NCI-H524 treated with DMSO at 0.1 percent for 48 hours (cell line): ENCODE data around the gene MB21D2.
A peak's percentile ranks its signal among the peaks of the same experiment; 100 is the strongest.

Experiments
- DNase-seq: peaks from one replicate; lab custom pipeline; 2025; lab: John Stamatoyannopoulos, UW

Gene MB21D2

DNA sequence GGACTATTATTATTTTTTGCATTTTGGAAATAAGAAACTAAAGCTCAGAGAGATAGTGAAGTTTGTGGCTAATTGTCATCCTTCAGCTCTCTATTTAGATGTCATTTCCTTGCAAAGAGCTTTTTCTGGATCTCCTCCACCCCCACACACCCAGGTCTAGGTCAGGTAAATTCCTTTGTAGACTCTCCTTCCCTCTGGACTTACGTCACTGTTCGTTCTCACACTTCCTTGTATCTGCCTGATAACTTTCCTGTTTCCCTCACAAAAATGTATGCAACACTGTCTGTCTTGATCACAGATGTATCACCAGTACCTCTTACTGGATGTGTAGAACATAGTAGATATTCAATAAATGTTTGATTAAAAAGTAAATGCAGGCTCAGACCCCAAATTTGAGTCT lies 6.1 kb upstream of the MB21D2 start:
- no peak for DNase-seq

GRCh38 chr3:192921793-192922192 lies 4.1 kb upstream of the MB21D2 start:
- no peak for DNase-seq

DNA sequence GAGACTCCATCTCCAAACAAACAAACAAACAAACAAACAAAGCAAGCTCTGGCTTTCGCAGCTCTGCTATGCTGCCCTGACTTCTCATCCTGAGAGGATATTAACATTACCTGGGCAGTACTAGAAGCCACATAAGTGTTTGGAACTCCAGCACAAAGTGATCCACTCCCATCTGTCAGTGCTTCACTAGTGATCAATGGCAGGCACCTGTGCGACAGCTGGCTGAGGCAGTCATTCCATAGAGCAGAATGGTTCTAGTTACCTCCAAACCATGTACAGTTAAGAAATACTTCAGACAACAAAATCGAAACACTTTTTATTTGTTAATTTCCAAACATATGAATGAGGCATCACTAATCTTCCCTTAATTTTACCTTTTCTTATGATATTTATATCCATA lies 2.8 kb upstream of the MB21D2 start:
- DNase-seq, result peak; percentile 76

- no peak for DNase-seq
Observed at GRCh38 chr3:192919901-192920300, 2.2 kb upstream of the MB21D2 start.

DNA sequence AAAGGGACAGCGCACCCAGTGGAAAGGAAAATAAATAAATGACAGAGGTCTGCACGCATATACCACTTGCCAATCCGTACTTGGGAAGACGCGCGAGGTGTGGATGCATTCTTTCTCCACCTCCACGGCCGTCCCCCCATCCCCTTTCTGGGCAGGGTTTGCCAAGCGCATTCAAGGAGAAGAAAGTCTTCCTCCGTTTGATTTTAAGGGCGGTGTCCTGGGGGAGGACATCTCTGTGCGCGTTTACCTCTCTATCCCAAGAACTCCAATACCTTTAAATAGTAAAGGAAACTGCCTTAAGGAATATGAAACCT lies 576 bp upstream of the MB21D2 start:
- DNase-seq, result no peak

GRCh38 chr3:192917028-192917403 lies 640 bp downstream of the MB21D2 start:
- peak; percentile 63 for DNase-seq

- DNase-seq, result no peak
Observed at GRCh38 chr3:192916371-192917027, 1.2 kb downstream of the MB21D2 start.

DNA sequence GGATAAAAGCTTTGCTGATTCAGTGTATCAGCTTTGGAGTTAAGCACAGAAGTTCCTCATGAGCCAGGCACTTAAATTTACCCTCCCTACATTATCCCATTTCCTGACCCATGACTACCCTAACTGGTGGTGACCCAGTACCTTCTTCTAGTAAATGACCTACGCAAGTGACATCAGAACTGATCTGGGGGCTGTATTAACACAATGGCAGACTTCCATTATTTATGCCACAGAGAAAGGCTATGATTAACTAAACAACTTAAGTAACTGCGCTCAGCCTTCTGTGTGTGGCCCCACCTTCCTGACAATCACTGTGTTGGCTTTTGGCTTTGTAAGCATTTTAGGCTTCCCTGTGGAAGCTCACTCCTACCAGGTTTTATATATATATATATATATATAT lies 1.9 kb downstream of the MB21D2 start:
- no peak for DNase-seq

DNA sequence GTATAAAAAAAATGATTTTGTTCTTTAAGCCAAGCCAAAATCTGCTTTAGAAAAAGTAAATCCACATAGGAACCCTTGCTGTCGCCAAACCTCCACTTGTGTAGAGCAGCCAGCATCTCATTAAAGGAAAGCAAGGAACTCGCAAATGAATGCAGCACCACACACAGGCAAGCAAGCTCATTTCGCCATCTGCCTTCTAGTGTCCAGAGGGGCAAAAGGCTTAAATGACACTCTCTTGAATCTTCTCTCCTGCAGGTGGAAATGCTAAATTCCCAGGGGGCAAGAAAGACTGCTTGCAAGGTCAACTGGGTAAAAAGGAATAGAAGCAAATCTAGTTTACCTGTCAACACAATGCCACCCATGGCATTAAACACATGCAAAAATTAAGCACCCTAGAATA lies 2.4 kb downstream of the MB21D2 start:
- peak; percentile 83 for DNase-seq

GRCh38 chr3:192914848-192915247 lies 2.8 kb downstream of the MB21D2 start:
- DNase-seq, result peak; percentile 83

DNA sequence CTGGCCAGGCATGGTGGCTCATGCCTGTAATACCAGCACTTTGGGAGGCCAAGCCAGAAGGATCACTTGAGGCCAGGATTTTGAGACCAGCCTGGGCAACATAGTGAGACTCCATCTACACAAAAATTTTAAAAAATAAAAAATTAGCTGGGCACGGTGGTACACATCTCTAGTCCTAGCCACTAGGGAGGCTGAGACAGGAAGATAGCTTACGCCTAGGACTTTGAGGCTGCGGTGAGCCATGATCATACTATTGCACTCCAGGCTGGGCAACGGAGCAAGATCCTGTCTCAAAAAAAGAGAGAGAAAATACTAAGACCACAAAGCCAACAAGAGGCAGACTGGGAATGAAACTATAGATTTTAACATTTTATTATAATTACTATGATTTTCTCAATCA lies 4.1 kb downstream of the MB21D2 start:
- no peak for DNase-seq

- no peak for DNase-seq
Observed at GRCh38 chr3:192911293-192911692, 6.4 kb downstream of the MB21D2 start.

DNA sequence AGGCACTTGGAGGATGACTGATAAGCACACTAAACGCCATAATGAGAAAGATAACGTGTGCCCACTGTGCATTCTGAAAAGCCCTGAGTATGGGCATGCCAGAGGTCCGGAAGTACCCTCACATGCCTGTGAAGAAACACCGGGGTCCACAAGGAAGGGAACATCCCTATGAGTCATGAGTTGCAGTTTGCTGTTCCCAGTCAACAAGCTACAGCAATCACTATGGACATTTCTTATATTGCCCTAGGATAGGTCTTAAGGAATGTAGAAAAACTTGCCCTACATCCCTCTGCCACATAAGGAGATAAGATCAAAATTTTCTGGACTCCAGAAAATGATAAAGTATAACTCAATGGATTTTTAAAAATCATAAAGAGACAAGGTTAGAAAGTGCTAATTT lies 9.9 kb downstream of the MB21D2 start:
- DNase-seq, result no peak

- no peak for DNase-seq
Observed at GRCh38 chr3:192906940-192907339, 10.7 kb downstream of the MB21D2 start.

GRCh38 chr3:192905980-192906678 lies 11.5 kb downstream of the MB21D2 start:
- no peak for DNase-seq

- DNase-seq, result peak; percentile 57
Observed at GRCh38 chr3:192904632-192905289, 12.9 kb downstream of the MB21D2 start.

GRCh38 chr3:192902549-192902948 lies 15.1 kb downstream of the MB21D2 start:
- DNase-seq, result peak; percentile 16

DNA sequence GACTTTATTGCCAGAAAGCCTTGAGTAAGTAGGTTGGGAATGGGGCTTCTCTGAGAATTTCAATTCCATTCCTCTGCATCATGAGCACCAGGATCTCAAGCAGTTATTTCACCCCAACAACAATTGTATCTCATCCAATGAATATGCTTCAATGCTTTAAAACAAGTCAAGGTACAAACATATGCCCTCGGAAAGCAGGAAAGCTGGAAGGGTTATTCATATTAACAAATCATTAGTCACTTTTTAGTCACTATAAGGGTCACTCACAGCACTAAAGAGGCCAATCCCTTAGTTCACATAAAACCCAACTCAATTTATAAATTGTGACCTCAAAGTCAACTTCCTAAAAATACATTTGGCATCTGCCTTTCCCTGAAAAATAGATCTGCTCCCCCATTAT lies 16.2 kb downstream of the MB21D2 start:
- no peak for DNase-seq

DNA sequence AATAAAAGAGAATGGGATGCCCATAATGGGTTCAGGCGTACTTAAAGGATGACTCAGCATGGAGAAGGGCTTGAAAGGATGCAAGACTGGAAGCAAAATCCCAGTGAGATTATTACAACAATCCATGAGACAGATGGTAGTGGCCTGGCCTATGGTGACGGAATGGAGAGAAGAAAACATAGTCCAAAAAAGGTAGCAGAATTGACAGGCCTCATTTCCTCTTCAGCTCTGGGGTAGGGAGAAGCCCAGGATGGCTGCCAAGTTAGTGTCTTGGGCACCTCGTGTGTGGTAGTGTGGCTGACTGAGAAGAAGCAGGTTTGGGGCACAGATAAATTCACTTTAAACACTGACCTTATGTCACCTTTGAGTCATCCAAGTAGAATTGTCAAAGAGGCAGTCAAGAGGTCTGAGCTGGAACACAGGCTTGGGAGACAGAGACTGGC lies 18.1 kb downstream of the MB21D2 start:
- no peak for DNase-seq

- no peak for DNase-seq
Observed at GRCh38 chr3:192897005-192897404, 20.7 kb downstream of the MB21D2 start.

GRCh38 chr3:192896208-192896607 lies 21.4 kb downstream of the MB21D2 start:
- DNase-seq, result no peak

- DNase-seq, result no peak
Observed at GRCh38 chr3:192894676-192895075, 23.0 kb downstream of the MB21D2 start.

GRCh38 chr3:192892981-192893700 lies 24.5 kb downstream of the MB21D2 start:
- no peak for DNase-seq
